Psoas muscle (tissue), 8 donors: ENCODE results near the gene MCAT. TPM values are rescaled to one million over a fixed set of nuclear protein-coding genes. Genes with fewer than 3 reads are reported as not detected.
"Not testable (repeated sequence)": the region's sequence is repeated elsewhere in the genome, so short reads cannot be mapped to it uniquely, and the experiment has no call there.

Experiments
- ATAC-seq, 4 donors: fragments of 200-7000 bp; cut with Tn5 transposase; one replicate each; pipeline ENCODE4 v1.9.1; 2020; ENCODE audit warnings: moderate library complexity in 3 of 4, mild to moderate bottlenecking in 2 of 4
- DNase-seq, 2 donors: peaks; one replicate each; pipeline ENCODE4 v3.0.0-alpha.2; 2020
- H3K27ac ChIP-seq: fragments of 200-600 bp; one replicate; pipeline ENCODE4 v1.8.0; 2022
- H3K27me3 ChIP-seq, 3 donors: fragments of 200-600 bp in 1 of 3; one replicate each; pipeline versions ENCODE4 v1.6.1 to v1.8.0; 2013 to 2022; ENCODE audit warnings: low read length in 2 of 3, mild to moderate bottlenecking in 2 of 3, moderate library complexity in 1 of 3; ENCODE audit not compliant: insufficient read depth in 3 of 3
- H3K36me3 ChIP-seq, 2 donors: fragments of 200-600 bp in 1 of 2; one replicate each; pipeline versions ENCODE4 v1.6.1 to v1.8.0; 2013 to 2022; ENCODE audit warnings: low read depth in 1 of 2, mild to moderate bottlenecking in 1 of 2, moderate library complexity in 1 of 2; ENCODE audit not compliant: insufficient read depth in 1 of 2
- H3K4me1 ChIP-seq: fragments of 200-600 bp; one replicate; pipeline ENCODE4 v1.8.0; 2022
- H3K4me3 ChIP-seq: fragments of 200-600 bp; one replicate; pipeline ENCODE4 v1.8.0; 2022; ENCODE audit warnings: mild to moderate bottlenecking
- H3K9me3 ChIP-seq: fragments of 200-600 bp; one replicate; pipeline ENCODE4 v1.8.0; 2022
- CTCF ChIP-seq: fragments of 200-600 bp; IDR thresholded peaks from one replicate; pipeline ENCODE4 v1.8.0; 2022; ENCODE audit warnings: antibody characterized with exemption
- WGBS, 3 donors: extraction: QIAGEN DNeasy Blood & Tissue Kit; methylation state at CpG; one replicate each; pipeline versions ENCODE4 v1.1.6 to v1.1.7; 2013; 5-methylcytosine and 5-hydroxymethylcytosine counted together
- intact Hi-C, 2 donors: fragments of 100-400 bp; cut with DNase I; formaldehyde crosslinking; loops; one replicate each; pipeline versions ENCODE4 v1.11.0 to v1.14.2; 2022
- polyA plus RNA-seq, 3 donors: library from polyadenylated mRNA; stranded (reverse); fragments of 200-250 nt; gene quantifications; one replicate each; pipeline ENCODE4 v1.2.3, GENCODE V29; 2013
- total RNA-seq, 4 donors: library from RNA; stranded (reverse); fragmentation: NEBNext Ultra II Directional in 2 of 4; extraction: Animal tissue kit (Norgen Biotek cat#: 25700) in 2 of 4; gene quantifications; one replicate each; pipeline versions ENCODE4 v1.2.1 to v1.2.4, GENCODE V29; 2021 to 2023
- donor health status: healthy with polysubstance abuse.
- donor health status: DM: no; HTN: no; CAD: no; lungs with moderate emphysema.
- donor health status: Bipolar disorder and iron deficiency.
- donor health status: healthy.
- donor health status: DM: yes; HTN: yes; CAD: no.
- donor health status: DM: no; HTN: no; CAD: no.
- donor health status: DM: no; HTN: no; CAD: no.
- donor health status: DM: yes; HTN: yes; CAD: no.

MCAT gene
- total and polyA plus RNA-seq, 7 donors = 14.8 to 33.4 (median 21.7) TPM

- Histone ChIP-seq H3K27me3 (peaks cover 0 to 70% (median 17%) of the 10 kb centered on the region in 3 donors), H3K27ac (no peak within 1 kb of the TSS), H3K36me3 (no peaks in the 10 kb centered on the region), H3K4me1 (peaks cover 12% of the 10 kb centered on the region), H3K9me3 (no peaks in the 10 kb centered on the region), H3K4me3 (peak within 1 kb of the TSS; percentile 71)
- ATAC-seq (peak; percentile 43 to 70 (median 61)), DNase-seq (peak in 1 of 2 donors; percentile 34)
- WGBS, 3 donors = 0 to 2% (median 0%) methylated on average over 23 to 49 of the region's 49 CpGs
- TF ChIP-seq CTCF = no peak
- intact Hi-C loops = no loop called here
These were observed 32.7 kb downstream of the MCAT start, which contains the start of gene BIK for GRCh38 chr22:43110444-43110926. TSS of gene BIK (plus strand) at chr22:43110750. CDS start at chr22:43124023, 13,273 bp downstream.

GRCh38 chr22:43109921-43110443 lies 33.2 kb downstream of the MCAT start:
- peak overlapping the region; percentile 71 for H3K4me3 ChIP-seq
- TF ChIP-seq CTCF = no peak
- DNase-seq (no peak), ATAC-seq (peak in 1 of 4 donors; percentile 35)
- H3K27me3 ChIP-seq = peaks cover 0 to 65% (median 17%) of the 10 kb centered on the region in 3 donors
- WGBS, 3 donors = 3 to 5% (median 4%) methylated on average over 31 to 32 of the region's 32 CpGs
- no peaks in the 10 kb centered on the region for H3K36me3 ChIP-seq
- no peaks in the 10 kb centered on the region for H3K9me3 ChIP-seq
- H3K4me1 ChIP-seq = peaks cover 12% of the 10 kb centered on the region
- intact Hi-C loops = no loop called here
- no peak overlapping the region for H3K27ac ChIP-seq

- intact Hi-C loops = no loop called here
- no peaks in the 10 kb centered on the region for H3K36me3 ChIP-seq
- ATAC-seq (no peak), DNase-seq (no peak)
- H3K4me1 ChIP-seq = peaks cover 12% of the 10 kb centered on the region
- no peak overlapping the region for H3K27ac ChIP-seq
- no peak overlapping the region for H3K4me3 ChIP-seq
- H3K27me3 ChIP-seq = peaks cover 0 to 61% (median 17%) of the 10 kb centered on the region in 3 donors
- H3K9me3 ChIP-seq = no peaks in the 10 kb centered on the region
- TF ChIP-seq CTCF = no peak
- 29 to 37% (median 31%) methylated on average over 5 of the region's 5 CpGs for WGBS, 3 donors
These were observed 33.7 kb downstream of the MCAT start for GRCh38 chr22:43109511-43109910.

- no peak overlapping the region for H3K27ac ChIP-seq
- peaks cover 8% of the 10 kb centered on the region for H3K4me1 ChIP-seq
- ATAC-seq (no peak), DNase-seq (no peak)
- H3K4me3 ChIP-seq = no peak overlapping the region
- no peak for TF ChIP-seq CTCF
- no peaks in the 10 kb centered on the region for H3K36me3 ChIP-seq
- intact Hi-C loops = no loop called here
- WGBS, 3 donors = 78 to 85% (median 83%) methylated on average over 8 of the region's 8 CpGs
- H3K27me3 ChIP-seq = peaks cover 0 to 31% (median 8%) of the 10 kb centered on the region in 3 donors
- H3K9me3 ChIP-seq = no peaks in the 10 kb centered on the region
These were observed 36.9 kb downstream of the MCAT start for GRCh38 chr22:43106302-43106701.

- H3K9me3 ChIP-seq, H3K4me1 ChIP-seq, H3K27ac ChIP-seq, DNase-seq, ATAC-seq, intact Hi-C loops, H3K4me3 ChIP-seq, H3K36me3 ChIP-seq: not testable (repeated sequence)
- peaks cover 0 to 18% (median 3%) of the 10 kb centered on the region in 3 donors for H3K27me3 ChIP-seq
- 95 to 100% (median 95%) methylated on average over 3 of the region's 3 CpGs for WGBS, 3 donors
These were observed 38.2 kb downstream of the MCAT start for GRCh38 chr22:43104950-43105349.

- H3K36me3 ChIP-seq, H3K27ac ChIP-seq, ATAC-seq, H3K4me3 ChIP-seq, H3K27me3 ChIP-seq, H3K9me3 ChIP-seq, H3K4me1 ChIP-seq, intact Hi-C loops, DNase-seq: not testable (repeated sequence)
- 67 to 75% (median 74%) methylated on average over 15 of the region's 15 CpGs for WGBS, 3 donors
These were observed 39.1 kb downstream of the MCAT start for GRCh38 chr22:43104056-43104625.
